HepG2 (cell line): ENCODE measurements around the gene ST6GALNAC3. TPM values are rescaled to one million over a fixed set of nuclear protein-coding genes. Genes with fewer than 3 reads are reported as not detected.

Experiments used
- ATAC-seq: fragments of 200-7000 bp; cut with Tn5 transposase; 3 replicates; pipeline ENCODE4 v1.9.1; 2020; ENCODE audit warnings: mild to moderate bottlenecking, moderate library complexity
- BruUV-seq: library from RNA; stranded (reverse); fragments of 400-500 nt; replicated peaks from 2 replicates; lab custom pipeline; 2021; lab: Mats Ljungman, UMichigan
- CTCF ChIA-PET: fragments of 300-600 bp; formaldehyde crosslinking; extraction: SDS; loops from one replicate; lab custom pipeline; 2021; ENCODE audit warnings: low total read pairs, inconsistent platforms, low intra/inter-chr PET ratio; lab: Yijun Ruan, JAX
- POLR2A ChIA-PET: fragments of 350-600 bp; sonication (Branson Sonifier 250); formaldehyde crosslinking; loops from one replicate; lab custom pipeline; 2020; ENCODE audit warnings: antibody characterized with exemption, inconsistent platforms; lab: Yijun Ruan, JAX
- DNase-seq: peaks from one replicate; pipeline ENCODE4 v3.0.0-alpha.2; 2015; ENCODE audit warnings: low spot score
- FAIRE-seq: peaks from 3 replicates; lab custom pipeline; 2011; peaks lifted over from hg19 to GRCh38; lab: Jason Lieb, UNC
- H2AFZ ChIP-seq: one replicate; pipeline ENCODE4 v1.6.1; 2011; ENCODE audit warnings: low read length, inconsistent platforms
- H3K27ac ChIP-seq: fragments of 300-600 bp; 3 replicates; pipeline ENCODE4 v1.8.0; 2011; ENCODE audit warnings: mixed run types, mild to moderate bottlenecking, mixed read lengths, low read length, inconsistent platforms; ENCODE audit not compliant: insufficient read depth; ENCODE audit errors: extremely low read length
- H3K27me3 ChIP-seq, 2 experiments: fragments of 200-600 bp in 1 of 2; 2 replicates in 1 of 2; 3 replicates in 1 of 2; pipeline versions ENCODE4 v1.6.0 to v1.8.0; 2011; ENCODE audit warnings: low read length in 2 of 2, mild to moderate bottlenecking in 2 of 2, moderate library complexity in 2 of 2, inconsistent platforms in 1 of 2; ENCODE audit not compliant: insufficient read depth in 2 of 2, control insufficient read depth in 1 of 2
- H3K36me3 ChIP-seq, 2 experiments: fragments of 200-600 bp in 1 of 2; replicated peaks in 1 of 2; 2 replicates in 1 of 2; 3 replicates in 1 of 2; pipeline versions ENCODE4 v1.5.1 to v1.8.0; 2011; ENCODE audit warnings: low read length in 2 of 2, inconsistent platforms in 1 of 2; ENCODE audit not compliant: insufficient read depth in 2 of 2, control insufficient read depth in 1 of 2
- H3K4me1 ChIP-seq: 2 replicates; pipeline ENCODE4 v1.5.1; 2012; ENCODE audit warnings: low read length, inconsistent platforms; ENCODE audit not compliant: insufficient read depth
- H3K4me2 ChIP-seq: 2 replicates; pipeline ENCODE4 v1.6.0; 2011; ENCODE audit warnings: low read depth, low read length, inconsistent platforms
- H3K4me3 ChIP-seq, 3 experiments: fragments of 200-600 bp in 1 of 3; sonication (generic), shearing (Covaris generic) in 1 of 3; replicated peaks in 1 of 3; 2 replicates each; pipeline ENCODE4 v1.5.1; 2011 to 2016; ENCODE audit warnings: low read length in 3 of 3, inconsistent platforms in 2 of 3, low read depth in 2 of 3, mild to moderate bottlenecking in 2 of 3, control low read depth in 1 of 3, mixed read lengths in 1 of 3; ENCODE audit not compliant: insufficient read depth in 1 of 3
- H3K79me2 ChIP-seq: one replicate; pipeline ENCODE4 v1.6.1; 2011; ENCODE audit warnings: low read length, inconsistent platforms; ENCODE audit not compliant: insufficient read depth
- H3K9ac ChIP-seq: 2 replicates; pipeline ENCODE4 v1.6.0; 2011; ENCODE audit warnings: mild to moderate bottlenecking, low read depth, low read length, inconsistent platforms; ENCODE audit not compliant: insufficient read depth
- H3K9me3 ChIP-seq: 2 replicates; pipeline ENCODE4 v1.5.1; 2012; ENCODE audit warnings: mild to moderate bottlenecking, low read length
- H4K20me1 ChIP-seq: 2 replicates; pipeline ENCODE4 v1.6.0; 2011; ENCODE audit warnings: inconsistent platforms, mild to moderate bottlenecking, low read length, moderate library complexity; ENCODE audit not compliant: insufficient read depth
- ATF7-NPFF ChIP-seq: sonication (generic); formaldehyde crosslinking; IDR thresholded peaks from 2 replicates; pipeline ENCODE4 v1.8.1; 2023; ENCODE audit warnings: mild to moderate bottlenecking, low read depth, missing genetic modification reagents, moderate library complexity
- CC2D1A ChIP-seq: sonication (generic); formaldehyde crosslinking; IDR thresholded peaks from 2 replicates; pipeline ENCODE4 v1.8.1; 2023; ENCODE audit warnings: mild to moderate bottlenecking, missing genetic modification reagents
- MXI1 ChIP-seq: IDR thresholded peaks from 3 replicates; pipeline ENCODE4 v1.6.1; 2012; ENCODE audit warnings: low read depth, low read length, inconsistent platforms, borderline replicate concordance
- TBX3 ChIP-seq: fragments of 450-650 bp; IDR thresholded peaks from 2 replicates; pipeline ENCODE4 v1.6.1; 2017; ENCODE audit warnings: antibody characterized with exemption, mild to moderate bottlenecking, inconsistent platforms, borderline replicate concordance
- ZNF124 ChIP-seq: sonication (generic); formaldehyde crosslinking; IDR thresholded peaks from 2 replicates; pipeline ENCODE4 v1.4.0; 2020; ENCODE audit warnings: missing genetic modification reagents
- ZNF530 ChIP-seq: sonication (generic); formaldehyde crosslinking; IDR thresholded peaks from 2 replicates; pipeline ENCODE4 v1.5.0; 2020; ENCODE audit warnings: low read depth, mild to moderate bottlenecking, missing genetic modification reagents
- ZNF687 ChIP-seq: sonication (generic); formaldehyde crosslinking; IDR thresholded peaks from 2 replicates; pipeline ENCODE4 v1.5.1; 2020; ENCODE audit warnings: mild to moderate bottlenecking, missing genetic modification reagents, moderate library complexity
- WGBS: methylation state at CpG from one replicate; pipeline ENCODE4 v1.1.6; 2017; ENCODE audit warnings: low lambda C conversion rate; 5-methylcytosine and 5-hydroxymethylcytosine counted together
- in situ Hi-C: cut with HindIII; loops from 2 replicates; pipeline ENCODE4 v1.10.0; 2017; ENCODE audit warnings: low pct_unique_long_range_greater_than_20kb; ENCODE audit not compliant: extremely low pct_ligation_motif_present
- intact Hi-C: fragments of 100-400 bp; cut with micrococcal nuclease; formaldehyde crosslinking; loops from one replicate; pipeline ENCODE4 v1.10.0; 2022; ENCODE audit not compliant: unreplicated experiment
- polyA plus RNA-seq, 8 experiments: library from polyadenylated mRNA; depleted of rRNA in 3 of 8; stranded (reverse) in 7 of 8; unstranded in 1 of 8; fragments of >200 nt; fragmentation: Illumina TruSeq in 4 of 8; extraction: Trizol in 4 of 8; gene quantifications; 2 replicates each; pipeline versions ENCODE4 v1.2.1 to v1.2.3, GENCODE V29; 2011 to 2016; ENCODE audit warnings: low read depth in 4 of 8, missing spikeins in 1 of 8, mixed read lengths in 1 of 8; ENCODE audit not compliant: insufficient read depth in 1 of 8
- total RNA-seq, 5 experiments: library from RNA; depleted of rRNA; stranded (reverse); fragments of >200 nt; fragmentation: Illumina TruSeq; extraction: Trizol; gene quantifications; 2 replicates each; pipeline ENCODE4 v1.2.3, GENCODE V29; 2016; ENCODE audit warnings: low read depth in 1 of 5
- TF ChIP-seq, protein P1 (sequence below): sonication (generic); formaldehyde crosslinking; IDR thresholded peaks from 2 replicates; pipeline ENCODE4 v1.4.0; 2020; ENCODE audit warnings: mild to moderate bottlenecking, low read depth, missing genetic modification reagents

ST6GALNAC3 gene
- total and polyA plus RNA-seq, 2 of the 13 experiments (the other 11 are each of a cell fraction or from before 2014, with no cell fraction given) = not detected

GRCh38 chr1:76546354-76546933 is 471.9 kb downstream of the ST6GALNAC3 start:
- Histone ChIP-seq H3K27ac (no peak overlapping the region), H4K20me1 (no peaks in the 10 kb centered on the region), H2AFZ (no peak overlapping the region), H3K36me3 (no peaks in the 10 kb centered on the region), H3K4me2 (no peak overlapping the region), H3K9me3 (peaks cover 3% of the 10 kb centered on the region; the same call in 1 of the 2 replicates), H3K4me1 (no peaks in the 10 kb centered on the region), H3K4me3 (no peak overlapping the region), H3K79me2 (no peaks in the 10 kb centered on the region), H3K27me3 (no peaks in the 10 kb centered on the region; a peak in 1 of 5 replicates), H3K9ac (no peak overlapping the region)
- ATAC-seq (no peak), FAIRE-seq (no peak), DNase-seq (no peak)
- intact Hi-C loops (no loop called here), in situ Hi-C loops (no loop called here)
- WGBS = 8% methylated on average over 3 of the region's 3 CpGs
- TF ChIP-seq, protein P1, sequence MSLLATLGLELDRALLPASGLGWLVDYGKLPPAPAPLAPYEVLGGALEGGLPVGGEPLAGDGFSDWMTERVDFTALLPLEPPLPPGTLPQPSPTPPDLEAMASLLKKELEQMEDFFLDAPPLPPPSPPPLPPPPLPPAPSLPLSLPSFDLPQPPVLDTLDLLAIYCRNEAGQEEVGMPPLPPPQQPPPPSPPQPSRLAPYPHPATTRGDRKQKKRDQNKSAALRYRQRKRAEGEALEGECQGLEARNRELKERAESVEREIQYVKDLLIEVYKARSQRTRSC (CRISPR knock-in tag) = no peak
- TF ChIP-seq ZNF687 (CRISPR knock-in tag) = no peak
- no peak for TF ChIP-seq TBX3
- no peak for TF ChIP-seq MXI1
- no peak for TF ChIP-seq ATF7-NPFF (CRISPR knock-in tag)
- TF ChIP-seq CC2D1A = no peak
- TF ChIP-seq ZNF530 = no peak
- TF ChIP-seq ZNF124 (CRISPR knock-in tag) = no peak
- POLR2A ChIA-PET = no interaction called here
- no TSS peak for BruUV-seq
- CTCF ChIA-PET = no interaction called here
